SK-N-MC (cell line): ENCODE results near the gene IL32.

ENCODE experiments used
- EZH2 ChIP-seq: fragments of 200-600 bp; sonication (generic); IDR thresholded peaks from one replicate; pipeline ENCODE4 v1.6.1; 2017; ENCODE audit warnings: antibody characterized with exemption
- POLR2AphosphoS5 ChIP-seq: IDR thresholded peaks from 2 replicates; pipeline ENCODE4 v1.6.1; 2012; ENCODE audit warnings: mild to moderate bottlenecking, low read depth, low read length, borderline replicate concordance

- TF ChIP-seq EZH2 (no peak), POLR2AphosphoS5 (no peak)
These were observed 15.4 kb upstream of the IL32 start for GRCh38 chr16:3049921-3050481.
